Lung (tissue), 12 donors: ENCODE results near the gene ABR. TPM values are rescaled to one million over a fixed set of nuclear protein-coding genes. Genes with fewer than 3 reads are reported as not detected.
"Not testable (repeated sequence)": the region's sequence is repeated elsewhere in the genome, so short reads cannot be mapped to it uniquely, and the experiment has no call there.

Source experiments
- ATAC-seq: fragments of 200-7000 bp; cut with Tn5 transposase; one replicate; pipeline ENCODE4 v1.9.1; 2020; ENCODE audit warnings: moderate number of reproducible peaks; ENCODE audit not compliant: insufficient read depth, low FRiP score
- DNase-seq, 3 donors: peaks; one replicate each; pipeline ENCODE4 v3.0.0-alpha.2; 2013 to 2017
- H3K27ac ChIP-seq, 2 donors: one replicate each; pipeline ENCODE4 v1.5.1; 2013; ENCODE audit warnings: mild to moderate bottlenecking in 2 of 2, moderate library complexity in 2 of 2, control low read depth in 1 of 2, inconsistent platforms in 1 of 2, low read depth in 1 of 2, low read length in 1 of 2
- H3K27me3 ChIP-seq, 3 donors: one replicate each; pipeline ENCODE4 v1.5.1; 2013; ENCODE audit warnings: low read length in 2 of 3; ENCODE audit not compliant: control insufficient read depth in 3 of 3, insufficient read depth in 3 of 3
- H3K36me3 ChIP-seq, 4 donors: one replicate each; pipeline ENCODE4 v1.5.1; 2013; ENCODE audit warnings: low read length in 4 of 4, mild to moderate bottlenecking in 1 of 4, moderate library complexity in 1 of 4; ENCODE audit not compliant: control insufficient read depth in 4 of 4, insufficient read depth in 4 of 4
- H3K4me1 ChIP-seq, 5 donors: one replicate each; pipeline ENCODE4 v1.5.1; 2013; ENCODE audit warnings: low read length in 5 of 5, mild to moderate bottlenecking in 2 of 5, moderate library complexity in 1 of 5; ENCODE audit not compliant: control insufficient read depth in 5 of 5, insufficient read depth in 5 of 5
- H3K4me3 ChIP-seq: one replicate; pipeline ENCODE4 v1.5.1; 2013; ENCODE audit warnings: mild to moderate bottlenecking, control low read depth, moderate library complexity
- H3K9ac ChIP-seq, 2 donors: one replicate each; pipeline ENCODE4 v1.5.1; 2013; ENCODE audit warnings: low read length in 2 of 2, control low read depth in 1 of 2; ENCODE audit not compliant: insufficient read depth in 1 of 2
- H3K9me3 ChIP-seq, 4 donors: one replicate each; pipeline ENCODE4 v1.5.1; 2013; ENCODE audit warnings: low read length in 3 of 4, mild to moderate bottlenecking in 1 of 4, moderate library complexity in 1 of 4; ENCODE audit not compliant: control insufficient read depth in 4 of 4, insufficient read depth in 3 of 4
- CTCF ChIP-seq: IDR thresholded peaks from 2 replicates; pipeline ENCODE4 v1.5.1; 2012; ENCODE audit warnings: mild to moderate bottlenecking; ENCODE audit errors: control extremely low read depth, extremely low read depth
- WGBS, 2 donors: extraction: QIAGEN DNeasy Blood & Tissue Kit; methylation state at CpG; one replicate each; pipeline ENCODE4 v1.1.7; 2013; 5-methylcytosine and 5-hydroxymethylcytosine counted together
- polyA plus RNA-seq, 2 donors: library from polyadenylated mRNA; stranded (reverse); fragments of 200-250 nt; gene quantifications; one replicate each; pipeline ENCODE4 v1.2.1, GENCODE V29; 2013
- total RNA-seq, 2 donors: library from RNA; depleted of rRNA in 1 of 2; stranded (reverse); fragments of >200 nt in 1 of 2; gene quantifications; one replicate each; pipeline ENCODE4 v1.2.1, GENCODE V29; 2014 to 2021
- donor health status: control.
- donor health status: control.
- donor health status: Bipolar disorder and iron deficiency.
- donor health status: healthy.
- donor health status: DM: yes; HTN: yes; CAD: no.

ABR gene
- total and polyA plus RNA-seq, 4 donors: 54.8 to 187 (median 70.2) TPM

- Histone ChIP-seq H3K9ac (no peak overlapping the region), H3K9me3 (no peaks in the 10 kb centered on the region), H3K4me1 (peaks cover 0 to 13% (median 5%) of the 10 kb centered on the region in 5 donors), H3K36me3 (peaks cover 0 to 63% (median 5%) of the 10 kb centered on the region in 4 donors), H3K27ac (no peak overlapping the region), H3K4me3 (no peak overlapping the region), H3K27me3 (no peaks in the 10 kb centered on the region)
- TF ChIP-seq CTCF: no peak
- DNase-seq (no peak), ATAC-seq (no peak)
- 91 to 94% methylated on average over 20 of the region's 20 CpGs for WGBS, 2 donors
Measured at GRCh38 chr17:1074886-1075605, 104.7 kb downstream of the ABR start.

GRCh38 chr17:1073963-1074625, 105.7 kb downstream of the ABR start:
- not testable (repeated sequence) for H3K9me3 ChIP-seq, H3K9ac ChIP-seq, ATAC-seq, H3K4me3 ChIP-seq, DNase-seq, H3K27ac ChIP-seq, H3K4me1 ChIP-seq, H3K27me3 ChIP-seq
- peaks cover under 1 to 62% (median 6%) of the 10 kb centered on the region in 4 donors for H3K36me3 ChIP-seq
- 94 to 96% methylated on average over 15 of the region's 15 CpGs for WGBS, 2 donors

GRCh38 chr17:1073241-1073962, 106.4 kb downstream of the ABR start:
- DNase-seq (no peak), ATAC-seq (no peak)
- H3K4me1 ChIP-seq: peaks cover 0 to 6% (median 1%) of the 10 kb centered on the region in 5 donors
- 94 to 98% methylated on average over 22 to 25 of the region's 25 CpGs for WGBS, 2 donors
- peaks cover 7 to 62% (median 11%) of the 10 kb centered on the region in 4 donors for H3K36me3 ChIP-seq
- H3K9ac ChIP-seq: no peak overlapping the region
- no peak overlapping the region for H3K4me3 ChIP-seq
- H3K9me3 ChIP-seq: no peaks in the 10 kb centered on the region
- no peak for TF ChIP-seq CTCF
- no peak overlapping the region for H3K27ac ChIP-seq
- no peaks in the 10 kb centered on the region for H3K27me3 ChIP-seq

GRCh38 chr17:1072551-1072961, 107.2 kb downstream of the ABR start:
- ATAC-seq (no peak), DNase-seq (no peak)
- H3K9ac ChIP-seq: no peak overlapping the region
- peaks cover 8 to 55% (median 16%) of the 10 kb centered on the region in 4 donors for H3K36me3 ChIP-seq
- H3K9me3 ChIP-seq: no peaks in the 10 kb centered on the region
- H3K27me3 ChIP-seq: no peaks in the 10 kb centered on the region
- no peak for TF ChIP-seq CTCF
- H3K4me3 ChIP-seq: no peak overlapping the region
- no peak overlapping the region for H3K27ac ChIP-seq
- WGBS, 2 donors: 90 to 93% methylated on average over 20 of the region's 20 CpGs
- peaks cover 0 to 6% (median 0%) of the 10 kb centered on the region in 5 donors for H3K4me1 ChIP-seq
